GM12872 (cell line): ENCODE measurements around the gene CFB.

Source experiments
- TF ChIP-seq, protein P1 (sequence below): IDR thresholded peaks from 3 replicates; pipeline ENCODE4 v1.5.1; 2011; ENCODE audit warnings: low read depth, mild to moderate bottlenecking, low read length, moderate library complexity; ENCODE audit not compliant: insufficient read depth

CFB gene

DNA sequence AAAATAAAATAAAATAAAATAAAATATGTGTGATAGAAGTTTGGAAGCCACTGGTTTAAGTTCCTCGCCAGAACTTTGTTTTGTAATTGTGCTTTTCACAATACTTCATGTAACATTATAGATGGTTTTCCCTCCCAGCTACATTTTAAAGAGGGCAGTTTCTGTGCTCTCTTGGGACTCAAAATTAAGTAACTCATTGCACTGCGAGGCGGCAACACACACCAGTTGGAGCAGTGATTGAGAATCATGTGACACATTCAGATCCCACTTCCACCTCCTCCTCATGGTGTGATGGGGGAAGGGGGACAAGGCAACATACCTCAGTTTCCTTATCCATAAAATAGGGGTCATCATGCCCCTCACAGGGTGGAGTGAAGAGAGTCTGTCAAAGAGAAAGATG is 10.9 kb upstream of the CFB start:
- TF ChIP-seq, protein P1, sequence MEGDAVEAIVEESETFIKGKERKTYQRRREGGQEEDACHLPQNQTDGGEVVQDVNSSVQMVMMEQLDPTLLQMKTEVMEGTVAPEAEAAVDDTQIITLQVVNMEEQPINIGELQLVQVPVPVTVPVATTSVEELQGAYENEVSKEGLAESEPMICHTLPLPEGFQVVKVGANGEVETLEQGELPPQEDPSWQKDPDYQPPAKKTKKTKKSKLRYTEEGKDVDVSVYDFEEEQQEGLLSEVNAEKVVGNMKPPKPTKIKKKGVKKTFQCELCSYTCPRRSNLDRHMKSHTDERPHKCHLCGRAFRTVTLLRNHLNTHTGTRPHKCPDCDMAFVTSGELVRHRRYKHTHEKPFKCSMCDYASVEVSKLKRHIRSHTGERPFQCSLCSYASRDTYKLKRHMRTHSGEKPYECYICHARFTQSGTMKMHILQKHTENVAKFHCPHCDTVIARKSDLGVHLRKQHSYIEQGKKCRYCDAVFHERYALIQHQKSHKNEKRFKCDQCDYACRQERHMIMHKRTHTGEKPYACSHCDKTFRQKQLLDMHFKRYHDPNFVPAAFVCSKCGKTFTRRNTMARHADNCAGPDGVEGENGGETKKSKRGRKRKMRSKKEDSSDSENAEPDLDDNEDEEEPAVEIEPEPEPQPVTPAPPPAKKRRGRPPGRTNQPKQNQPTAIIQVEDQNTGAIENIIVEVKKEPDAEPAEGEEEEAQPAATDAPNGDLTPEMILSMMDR, result no peak

DNA sequence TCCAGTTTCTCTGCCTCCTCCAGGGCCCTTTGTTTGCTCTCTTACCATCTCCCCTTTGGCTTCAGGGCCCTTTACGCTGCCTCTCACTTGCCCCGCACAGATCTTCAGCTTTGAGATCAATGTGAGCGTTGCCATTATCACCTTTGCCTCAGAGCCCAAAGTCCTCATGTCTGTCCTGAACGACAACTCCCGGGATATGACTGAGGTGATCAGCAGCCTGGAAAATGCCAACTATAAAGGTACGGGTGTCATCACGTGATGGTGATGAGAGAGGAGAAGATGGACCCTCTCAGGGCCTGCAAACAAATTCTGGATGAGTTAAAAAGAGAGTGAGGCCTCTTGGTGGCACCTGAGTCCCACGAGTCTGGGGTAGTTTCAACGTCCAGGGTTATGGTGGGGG is 10.1 kb upstream of the CFB start:
- TF ChIP-seq, protein P1, result no peak

DNA sequence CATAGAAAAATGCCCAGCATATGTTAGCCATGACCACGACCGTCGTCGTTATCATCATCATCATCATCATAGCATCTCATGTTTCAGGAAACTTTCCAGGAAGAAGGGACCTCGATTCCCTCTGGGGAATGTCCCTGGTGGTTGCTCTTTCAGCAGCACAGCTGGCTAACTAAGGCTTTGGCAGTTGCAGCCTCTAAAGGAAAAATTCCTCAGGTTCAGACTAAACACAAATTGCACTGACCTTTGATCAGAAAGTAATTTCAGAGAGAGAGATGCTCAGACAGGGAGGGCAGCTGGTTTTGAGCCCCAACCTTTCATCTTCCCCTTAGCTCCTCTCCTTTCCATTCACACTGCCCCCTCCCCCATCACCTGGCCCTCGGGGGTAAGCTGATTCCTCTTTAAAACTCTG is 5.6 kb upstream of the CFB start:
- TF ChIP-seq, protein P1, result no peak

DNA sequence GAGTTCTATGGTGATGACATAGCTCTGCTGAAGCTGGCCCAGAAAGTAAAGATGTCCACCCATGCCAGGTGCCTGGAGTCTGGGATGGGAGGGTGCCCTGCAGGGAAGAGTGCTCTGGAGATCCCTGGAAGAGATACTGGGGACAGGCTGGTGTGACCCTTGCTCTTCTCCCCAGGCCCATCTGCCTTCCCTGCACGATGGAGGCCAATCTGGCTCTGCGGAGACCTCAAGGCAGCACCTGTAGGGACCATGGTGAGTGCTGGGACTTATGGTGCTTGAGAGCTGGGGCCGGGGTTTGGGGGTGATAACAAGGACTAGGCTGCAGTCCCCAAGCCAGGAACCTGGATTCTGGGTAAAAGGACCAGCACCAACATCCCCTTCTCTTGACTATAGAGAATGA is 2.2 kb upstream of the CFB start:
- TF ChIP-seq, protein P1, result no peak

DNA sequence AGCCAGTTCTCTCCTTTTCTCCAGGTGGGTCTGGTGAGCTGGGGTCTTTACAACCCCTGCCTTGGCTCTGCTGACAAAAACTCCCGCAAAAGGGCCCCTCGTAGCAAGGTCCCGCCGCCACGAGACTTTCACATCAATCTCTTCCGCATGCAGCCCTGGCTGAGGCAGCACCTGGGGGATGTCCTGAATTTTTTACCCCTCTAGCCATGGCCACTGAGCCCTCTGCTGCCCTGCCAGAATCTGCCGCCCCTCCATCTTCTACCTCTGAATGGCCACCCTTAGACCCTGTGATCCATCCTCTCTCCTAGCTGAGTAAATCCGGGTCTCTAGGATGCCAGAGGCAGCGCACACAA is 765 bp upstream of the CFB start:
- TF ChIP-seq, protein P1, result no peak

DNA sequence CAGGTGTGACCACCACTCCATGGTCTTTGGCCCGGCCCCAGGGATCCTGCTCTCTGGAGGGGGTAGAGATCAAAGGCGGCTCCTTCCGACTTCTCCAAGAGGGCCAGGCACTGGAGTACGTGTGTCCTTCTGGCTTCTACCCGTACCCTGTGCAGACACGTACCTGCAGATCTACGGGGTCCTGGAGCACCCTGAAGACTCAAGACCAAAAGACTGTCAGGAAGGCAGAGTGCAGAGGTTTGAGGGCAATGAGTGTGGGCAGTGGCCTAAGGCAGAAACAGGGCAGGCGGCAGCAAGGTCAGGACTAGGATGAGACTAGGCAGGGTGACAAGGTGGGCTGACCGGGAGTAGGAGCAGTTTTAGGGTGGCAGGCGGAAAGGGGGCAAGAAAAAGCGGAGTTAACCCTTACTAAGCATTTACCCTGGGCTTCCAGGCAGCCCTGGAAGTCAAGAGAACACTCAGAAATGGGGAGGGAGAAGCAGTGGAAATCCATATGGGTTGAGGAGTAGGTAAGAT is 533 bp downstream of the CFB start:
- TF ChIP-seq, protein P1, result no peak

DNA sequence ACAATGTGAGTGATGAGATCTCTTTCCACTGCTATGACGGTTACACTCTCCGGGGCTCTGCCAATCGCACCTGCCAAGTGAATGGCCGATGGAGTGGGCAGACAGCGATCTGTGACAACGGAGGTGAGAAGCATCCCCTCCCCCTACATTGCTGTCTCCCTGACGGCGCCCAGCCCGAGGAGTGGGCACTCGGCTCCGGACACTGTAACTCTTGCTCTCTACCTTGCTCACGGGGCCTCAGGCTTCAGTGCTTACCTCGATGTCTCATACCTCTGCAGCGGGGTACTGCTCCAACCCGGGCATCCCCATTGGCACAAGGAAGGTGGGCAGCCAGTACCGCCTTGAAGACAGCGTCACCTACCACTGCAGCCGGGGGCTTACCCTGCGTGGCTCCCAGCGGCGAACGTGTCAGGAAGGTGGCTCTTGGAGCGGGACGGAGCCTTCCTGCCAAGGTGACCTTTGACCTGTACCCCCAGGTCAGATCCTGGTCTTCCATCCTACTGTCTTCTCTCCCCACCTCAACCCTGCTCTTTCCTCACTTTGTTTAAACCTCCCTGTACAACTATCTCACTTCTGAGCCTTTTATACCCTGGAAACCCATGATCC is 1.3 kb downstream of the CFB start:
- TF ChIP-seq, protein P1, result no peak
